HL-60/S4 (cell line): Measurements from ENCODE around the gene C2orf80.
"Not testable (repeated sequence)": the region's sequence is repeated elsewhere in the genome, so short reads cannot be mapped to it uniquely, and the experiment has no call there.

ENCODE experiments used
- in situ Hi-C: fragments of 300-500 bp; cut with MboI; formaldehyde crosslinking; loops from 2 replicates; pipeline ENCODE4 v1.14.3; 2022; ENCODE audit warnings: low sequenced_read_pairs

The C2orf80 gene

DNA sequence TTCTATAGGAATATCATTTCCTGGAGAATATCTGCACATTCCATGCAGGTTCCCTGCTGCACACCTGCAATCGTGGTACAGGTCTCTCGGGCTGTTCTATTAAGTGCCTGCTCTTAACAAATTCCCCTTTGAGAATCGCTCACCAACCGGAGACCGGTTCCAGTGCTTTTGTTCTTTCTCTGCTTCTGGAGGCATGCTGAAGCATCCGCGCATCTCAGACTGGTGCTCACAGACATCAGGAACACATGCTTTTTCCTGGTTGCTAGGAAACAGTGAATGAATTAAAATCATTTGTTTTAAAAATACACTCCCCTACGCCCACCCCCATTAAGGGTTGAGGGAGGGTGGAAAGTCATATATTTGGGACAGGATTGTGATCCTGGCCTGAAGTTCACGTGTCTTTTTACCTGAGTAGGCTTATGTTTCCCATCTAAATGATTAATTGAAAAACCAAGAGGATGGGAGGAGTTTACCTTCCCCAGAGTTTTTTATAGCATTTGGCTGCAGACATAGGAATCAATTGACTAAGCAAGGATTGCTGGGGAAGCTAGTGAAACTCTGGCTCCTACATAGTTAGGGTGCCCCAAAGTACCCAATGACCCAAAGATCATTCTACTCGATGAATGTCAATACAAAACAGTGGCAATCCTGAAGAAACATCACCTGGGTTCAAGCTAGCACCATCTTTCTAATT is at the start of gene C2orf80:
Gene C2orf80 (minus strand): TSS at position 221 of the 694 bp plus-strand sequence. CDS start 3,044 bp downstream, outside the sequence.
- in situ Hi-C loops: no loop called here

DNA sequence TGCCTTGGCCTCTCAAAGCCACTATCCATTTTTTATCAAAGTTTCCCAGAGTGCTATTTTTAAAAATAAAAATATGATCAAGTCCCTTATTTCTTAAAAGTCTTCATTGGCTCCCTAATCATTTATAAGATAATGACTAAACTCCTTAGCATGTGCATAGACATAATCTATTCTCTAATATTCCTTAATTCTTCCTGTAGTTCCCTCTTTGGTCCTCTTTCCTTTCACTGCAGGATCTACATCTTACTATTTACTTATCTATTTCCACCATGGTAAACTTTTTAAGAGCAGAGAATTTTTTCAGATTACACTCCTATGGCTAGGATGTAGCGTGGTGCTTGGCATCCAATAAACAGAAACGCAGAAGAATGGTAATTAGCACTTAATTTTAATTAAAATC is 46.0 kb upstream of the C2orf80 start:
- in situ Hi-C loops: no loop called here

DNA sequence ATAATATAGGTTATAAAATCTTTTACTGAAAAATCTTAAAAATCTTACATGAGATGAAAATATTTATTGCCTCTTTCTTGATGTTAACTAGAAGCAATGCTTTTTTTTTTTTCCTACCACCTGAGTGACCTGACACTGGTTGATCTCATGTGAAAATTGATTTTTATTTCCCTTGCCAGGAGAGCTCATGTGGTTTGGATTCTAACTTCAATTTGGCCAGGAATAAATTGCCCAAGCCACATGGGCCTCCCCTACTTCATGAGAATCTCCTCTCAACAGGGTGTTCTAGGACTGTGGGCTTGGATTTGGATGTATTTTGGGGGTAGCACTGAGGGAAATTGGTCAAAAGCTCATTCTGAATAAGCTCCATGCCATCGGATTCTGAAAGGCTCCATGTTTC is 45.0 kb upstream of the C2orf80 start:
- in situ Hi-C loops: no loop called here

DNA sequence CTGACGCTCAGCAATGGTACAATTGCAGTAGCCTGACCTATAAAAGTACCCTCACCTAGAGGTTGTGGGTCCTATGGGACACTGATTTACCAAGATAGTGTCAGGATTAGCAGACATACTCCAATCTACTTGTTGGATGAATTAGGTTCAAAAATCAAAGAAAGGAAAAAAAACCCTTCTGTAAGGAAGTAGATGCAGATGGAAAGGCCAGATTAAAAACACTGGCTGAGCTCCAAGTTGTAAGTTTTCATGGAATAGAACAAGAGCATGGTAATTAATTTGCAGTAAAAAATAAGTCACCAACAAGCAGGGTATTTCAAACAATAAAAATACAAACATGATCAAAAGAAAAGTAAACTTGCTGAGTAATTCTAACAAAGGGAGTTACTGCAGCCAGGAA is 38.6 kb upstream of the C2orf80 start:
- in situ Hi-C loops: no loop called here

DNA sequence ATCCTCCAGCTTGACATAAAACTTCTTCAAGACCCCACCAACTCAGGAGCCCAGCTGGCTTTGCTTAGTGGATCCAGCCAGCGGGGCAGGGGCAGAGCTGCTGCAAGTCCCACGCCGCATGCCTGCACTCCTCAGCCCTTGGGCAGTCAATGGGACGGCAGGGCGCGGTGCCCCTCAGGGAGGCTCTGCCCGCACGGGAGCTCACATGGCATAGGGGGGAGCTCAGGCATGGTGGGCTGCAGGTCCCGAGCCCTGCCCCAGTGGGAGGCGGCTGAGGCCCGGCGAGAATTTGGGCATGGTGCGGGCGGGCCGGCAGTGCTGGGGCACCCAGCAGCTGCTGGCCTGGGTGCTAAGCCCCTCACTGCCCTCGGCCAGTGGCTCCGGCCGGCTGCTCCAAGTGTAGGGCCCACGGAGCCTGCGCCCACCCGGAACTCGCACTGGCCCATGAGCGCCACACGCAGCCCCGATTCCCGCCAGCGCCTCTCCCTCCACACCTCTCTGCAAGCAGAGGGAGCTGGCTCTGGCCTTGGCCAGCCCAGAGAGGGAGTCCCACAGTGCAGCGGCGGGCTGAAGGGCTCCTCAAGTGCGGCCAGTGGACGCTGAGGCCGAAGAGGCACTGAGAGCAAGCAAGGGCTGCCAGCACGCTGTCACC is 37.9 kb upstream of the C2orf80 start:
- in situ Hi-C loops: no loop called here

DNA sequence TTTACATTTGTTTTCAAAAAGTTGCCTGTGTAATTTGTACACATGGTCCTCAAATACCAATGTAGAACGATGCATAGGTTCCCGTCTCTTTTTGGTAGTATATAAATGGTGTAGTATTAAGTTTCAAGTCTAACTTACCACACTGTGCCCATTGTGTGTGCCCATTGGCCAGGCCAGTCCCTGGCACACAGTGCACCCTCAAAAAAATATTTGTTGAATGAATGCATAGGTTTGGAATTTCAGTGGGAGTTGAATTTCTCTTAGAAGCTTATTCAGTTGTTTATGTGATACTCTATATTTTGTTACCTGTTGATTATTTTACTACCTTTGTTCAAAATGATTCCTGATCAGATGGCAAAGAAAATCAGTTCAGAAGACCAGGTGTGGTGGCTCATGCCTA is 35.0 kb upstream of the C2orf80 start:
- in situ Hi-C loops: no loop called here

DNA sequence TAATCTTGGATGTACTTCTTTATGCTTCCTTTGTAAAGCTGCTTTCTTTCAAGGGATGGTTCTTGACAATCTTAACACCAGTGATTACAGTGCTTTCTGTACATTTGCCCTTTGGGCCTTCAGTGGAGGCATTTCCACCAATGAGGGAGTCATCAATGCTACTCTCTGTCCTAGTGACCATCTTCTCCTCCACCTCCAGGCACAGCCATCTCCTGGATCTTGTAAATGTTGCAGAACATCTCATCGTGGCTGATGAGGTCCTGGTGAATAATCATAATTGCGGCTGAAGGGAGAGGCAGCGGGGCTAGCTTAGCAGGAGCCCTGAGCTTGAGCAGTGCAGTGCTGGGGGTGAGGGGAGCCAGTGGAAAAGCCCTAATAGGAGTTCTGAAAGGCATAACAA is 32.5 kb upstream of the C2orf80 start:
- in situ Hi-C loops: no loop called here

DNA sequence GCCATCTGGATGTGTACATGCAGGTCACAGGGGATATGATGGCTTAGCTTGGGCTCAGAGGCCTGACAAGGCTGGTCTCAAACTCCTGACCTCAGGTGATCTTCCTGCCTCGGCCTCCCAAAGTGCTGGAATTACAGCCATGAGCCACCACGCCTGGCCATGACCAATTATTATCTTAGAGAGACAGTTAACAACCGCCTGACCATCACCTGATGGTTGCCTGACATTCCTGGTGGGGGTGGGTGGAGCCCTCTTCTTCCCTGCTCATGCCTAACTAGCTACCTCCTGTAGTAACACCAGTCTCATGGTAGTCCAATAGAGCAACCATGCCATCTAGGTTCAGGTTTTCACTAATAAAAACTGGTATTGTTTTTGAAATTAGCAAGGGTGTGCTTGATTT is 32.0 kb upstream of the C2orf80 start:
- in situ Hi-C loops: not testable (repeated sequence)

DNA sequence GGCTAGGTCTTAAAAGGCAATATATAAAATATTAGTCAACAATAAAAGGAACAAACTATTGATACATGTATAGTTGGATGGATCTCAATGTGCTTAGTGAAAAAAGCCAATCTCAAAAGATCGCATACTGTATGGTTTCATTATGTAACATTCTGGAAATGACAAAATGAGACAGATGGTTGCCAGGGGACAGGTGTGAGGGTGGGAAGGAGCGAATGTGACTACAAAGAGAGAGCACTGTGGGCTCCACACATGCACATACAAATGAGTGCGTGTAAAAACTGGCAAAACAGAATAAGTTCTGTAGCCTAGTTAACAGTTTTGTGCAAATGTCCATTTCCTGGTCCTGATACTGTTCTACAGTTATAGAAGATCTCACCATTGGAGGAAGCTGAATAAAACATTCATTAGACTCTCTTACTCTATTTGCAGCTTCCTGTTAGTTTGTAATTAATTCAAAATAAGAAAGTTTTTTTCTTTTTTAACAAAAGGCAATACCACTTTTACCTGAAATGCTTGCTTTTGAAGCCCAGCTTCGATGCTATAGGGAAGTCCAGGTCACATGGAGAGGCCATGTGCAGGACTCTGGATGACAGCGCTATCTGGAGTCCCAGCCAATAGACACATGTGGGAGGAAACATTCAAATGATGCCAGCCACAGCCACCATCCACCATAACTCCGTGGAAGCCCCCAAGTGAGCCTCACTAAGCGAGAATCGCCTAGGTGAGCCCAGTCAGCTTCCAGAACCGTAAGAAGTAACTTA is 21.0 kb upstream of the C2orf80 start:
- in situ Hi-C loops: no loop called here

DNA sequence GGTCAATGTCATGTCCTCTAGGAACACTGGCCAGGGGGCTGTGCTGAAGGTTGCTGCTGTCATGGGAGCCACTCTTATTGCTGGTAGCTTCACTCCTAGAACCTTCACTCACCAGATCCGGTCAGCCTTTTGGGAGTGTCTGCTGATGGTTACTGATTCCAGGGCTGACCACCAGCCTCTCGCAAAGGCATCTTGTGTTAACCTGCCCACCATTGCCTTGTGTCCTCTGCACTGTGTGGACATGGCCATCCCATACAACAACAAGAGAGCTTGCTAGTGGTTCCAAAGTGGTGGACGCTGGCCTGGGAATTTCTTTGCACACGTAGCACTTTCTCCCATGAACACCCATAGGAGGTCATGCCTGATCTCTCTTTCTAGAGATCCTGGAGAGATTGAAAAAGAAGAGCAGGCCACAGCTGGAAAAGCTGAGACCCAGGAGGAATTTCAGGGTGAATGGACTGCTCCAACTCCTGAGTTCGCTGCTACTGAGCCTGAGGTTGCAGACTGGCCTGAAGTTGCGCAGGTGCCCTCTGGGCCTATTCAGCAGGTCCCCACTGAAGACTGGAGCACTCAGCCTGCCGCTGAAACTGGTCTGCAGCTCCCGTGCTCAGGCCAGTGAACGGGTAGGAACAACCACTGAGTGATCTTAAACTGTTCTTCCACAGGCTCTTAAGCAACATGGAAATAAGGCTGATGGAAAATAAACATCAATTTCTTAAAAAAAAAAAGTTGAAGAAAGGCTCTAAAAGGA is 18.7 kb upstream of the C2orf80 start:
- in situ Hi-C loops: no loop called here

DNA sequence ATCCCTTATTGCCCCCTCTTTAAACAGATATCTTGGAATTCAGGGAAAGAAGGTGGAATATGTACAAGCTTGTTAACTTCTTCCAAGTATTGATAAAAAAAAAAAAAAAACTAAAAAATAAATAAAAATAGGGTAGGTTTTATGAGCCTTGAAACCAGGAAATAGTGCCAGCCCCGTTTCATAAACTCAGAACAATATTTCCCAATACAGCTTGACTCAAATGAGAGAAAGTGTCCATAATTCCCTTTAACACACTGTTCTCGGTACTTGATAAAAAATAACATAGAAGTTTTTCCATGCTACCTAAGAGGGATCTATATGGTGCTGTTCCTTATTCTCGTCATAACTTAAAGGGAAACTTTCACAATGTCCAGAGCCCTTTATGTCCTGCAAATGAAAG is 17.9 kb upstream of the C2orf80 start:
- in situ Hi-C loops: no loop called here

DNA sequence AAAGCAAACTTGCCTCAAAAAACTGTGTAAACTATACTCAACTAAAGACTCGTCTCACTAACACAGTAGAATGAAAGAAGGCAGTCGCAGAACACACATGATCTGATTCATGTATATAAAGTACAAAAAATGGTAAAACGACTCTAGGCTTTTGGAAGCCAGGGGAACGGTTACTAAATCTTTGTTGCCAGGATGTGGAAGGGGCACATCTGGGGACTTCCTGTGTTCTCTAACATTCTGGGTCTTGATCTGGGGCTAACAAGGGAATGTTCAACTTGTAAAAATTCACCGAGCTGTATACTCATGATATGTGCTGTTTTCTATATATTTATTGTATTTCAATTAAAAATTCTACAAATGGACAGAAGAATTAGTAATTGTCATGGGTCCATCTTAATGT is 14.3 kb upstream of the C2orf80 start:
- in situ Hi-C loops: no loop called here

DNA sequence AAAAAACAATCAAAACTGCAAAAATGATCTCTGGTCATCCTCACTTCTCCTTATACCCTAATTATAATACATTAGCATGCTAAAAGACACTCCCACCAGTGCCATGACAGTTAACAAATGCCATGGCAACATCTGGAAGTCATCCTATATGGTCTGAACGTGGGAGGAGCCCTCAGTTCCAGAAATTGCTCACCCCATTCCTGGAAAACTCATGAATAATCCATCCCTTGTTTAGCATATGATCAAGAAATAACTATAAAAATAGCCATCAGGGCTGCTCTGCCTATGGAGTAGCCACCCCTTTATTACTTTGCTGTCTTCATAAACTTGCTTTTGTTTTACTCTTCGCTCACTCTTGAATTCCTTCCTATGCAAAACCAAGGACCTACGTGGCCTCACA is 5.7 kb upstream of the C2orf80 start:
- in situ Hi-C loops: no loop called here

DNA sequence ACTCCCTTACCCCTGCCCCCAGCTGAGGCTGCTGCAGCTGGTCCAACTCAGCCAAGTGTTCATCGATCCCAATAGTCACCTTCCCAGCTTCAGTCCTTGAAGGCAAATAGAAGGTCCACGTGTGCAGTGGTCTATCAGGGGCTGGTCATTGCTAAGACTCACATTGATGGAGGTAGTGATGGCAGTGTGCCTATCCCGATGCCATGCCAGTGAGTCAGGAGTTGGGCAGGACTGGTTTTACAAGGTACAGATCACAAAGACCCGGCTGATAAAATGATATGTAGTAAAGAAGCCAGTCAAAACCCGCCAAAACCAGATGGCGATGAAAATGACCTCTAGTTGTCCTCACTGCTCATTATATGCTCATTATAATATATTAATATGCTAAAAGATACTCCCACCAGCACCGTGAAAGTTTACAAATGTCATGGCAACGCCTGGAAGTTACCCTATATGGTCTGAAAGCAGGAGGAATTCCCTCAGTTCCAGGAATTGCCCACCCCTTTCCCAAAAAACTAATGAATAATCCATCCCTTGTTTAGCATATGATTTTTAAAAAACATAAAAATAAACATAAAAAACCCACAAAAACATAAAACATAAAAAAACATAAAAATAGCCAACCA is 2.9 kb upstream of the C2orf80 start:
- in situ Hi-C loops: no loop called here

DNA sequence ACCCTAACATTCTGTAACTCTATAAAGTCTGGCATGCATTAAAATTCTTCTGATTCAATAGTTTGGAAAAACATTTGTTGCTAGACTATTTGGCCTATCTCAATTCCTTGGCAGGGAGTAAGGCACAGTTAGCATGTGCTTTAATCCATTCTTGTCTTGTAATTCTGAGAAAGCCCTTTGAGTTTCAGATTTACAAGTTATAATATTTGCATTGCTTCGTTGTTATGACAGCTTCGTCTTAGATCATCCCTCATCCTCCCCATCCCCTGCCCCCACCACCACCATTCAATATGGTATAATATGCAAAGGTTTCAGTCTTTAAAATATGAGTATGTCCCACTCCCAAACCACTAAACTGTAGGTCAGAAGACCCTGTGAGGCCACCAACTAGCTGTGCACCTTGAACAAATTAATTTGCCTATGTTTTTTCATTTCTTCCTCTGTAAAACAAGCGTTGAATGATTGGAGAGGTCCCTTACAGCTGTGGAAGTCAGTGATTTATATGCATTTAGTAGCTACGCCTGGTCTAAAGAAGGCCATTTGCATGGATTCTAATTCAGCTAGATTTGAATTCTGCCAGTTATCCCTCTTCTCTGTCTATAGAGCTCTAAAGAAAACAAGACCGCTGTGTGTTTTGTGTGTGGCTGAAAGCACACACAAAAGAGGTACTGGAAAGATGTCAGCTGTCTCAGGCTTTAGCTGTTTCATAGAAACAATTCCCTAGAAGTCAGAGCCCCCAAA is 591 bp downstream of the C2orf80 start:
- in situ Hi-C loops: no loop called here

DNA sequence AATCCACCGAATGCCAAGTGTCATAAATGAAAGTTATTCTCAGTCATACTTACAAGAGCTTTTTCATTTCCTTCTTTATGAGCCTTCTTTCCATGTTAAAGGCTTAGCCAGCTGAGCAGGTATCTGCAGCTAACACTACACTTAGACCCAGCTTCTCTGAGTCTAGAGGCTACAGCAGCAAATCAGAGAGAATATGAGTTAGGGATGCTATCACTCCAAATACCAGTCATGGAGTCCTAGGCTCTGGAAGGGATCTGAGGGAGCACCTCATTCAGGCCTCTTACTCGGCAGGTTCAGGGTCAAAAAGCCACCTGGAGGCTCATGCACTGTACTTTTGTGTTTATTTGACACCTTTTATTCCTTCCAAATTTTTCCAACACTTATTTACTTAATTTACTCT is 2.9 kb downstream of the C2orf80 start:
- in situ Hi-C loops: no loop called here

DNA sequence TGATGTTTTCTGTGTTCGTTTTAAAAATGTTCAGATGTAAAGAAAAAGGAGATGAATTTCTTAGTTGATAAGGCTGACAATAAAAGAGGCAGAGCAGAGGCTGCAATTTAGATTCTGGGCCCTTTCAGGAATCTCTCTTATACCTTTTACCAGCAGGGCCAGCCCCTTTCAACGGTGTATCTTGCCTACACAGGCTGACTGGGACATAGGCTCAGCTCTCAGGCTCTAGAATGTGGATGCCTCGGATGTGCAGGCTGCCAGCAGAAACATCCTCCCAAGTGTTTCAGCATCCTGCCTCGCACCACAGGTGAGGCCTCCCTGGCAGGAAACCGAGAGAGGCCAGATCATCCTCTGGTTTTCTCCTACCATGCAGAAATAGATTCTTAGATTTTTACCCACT is 3.4 kb downstream of the C2orf80 start:
- in situ Hi-C loops: no loop called here

DNA sequence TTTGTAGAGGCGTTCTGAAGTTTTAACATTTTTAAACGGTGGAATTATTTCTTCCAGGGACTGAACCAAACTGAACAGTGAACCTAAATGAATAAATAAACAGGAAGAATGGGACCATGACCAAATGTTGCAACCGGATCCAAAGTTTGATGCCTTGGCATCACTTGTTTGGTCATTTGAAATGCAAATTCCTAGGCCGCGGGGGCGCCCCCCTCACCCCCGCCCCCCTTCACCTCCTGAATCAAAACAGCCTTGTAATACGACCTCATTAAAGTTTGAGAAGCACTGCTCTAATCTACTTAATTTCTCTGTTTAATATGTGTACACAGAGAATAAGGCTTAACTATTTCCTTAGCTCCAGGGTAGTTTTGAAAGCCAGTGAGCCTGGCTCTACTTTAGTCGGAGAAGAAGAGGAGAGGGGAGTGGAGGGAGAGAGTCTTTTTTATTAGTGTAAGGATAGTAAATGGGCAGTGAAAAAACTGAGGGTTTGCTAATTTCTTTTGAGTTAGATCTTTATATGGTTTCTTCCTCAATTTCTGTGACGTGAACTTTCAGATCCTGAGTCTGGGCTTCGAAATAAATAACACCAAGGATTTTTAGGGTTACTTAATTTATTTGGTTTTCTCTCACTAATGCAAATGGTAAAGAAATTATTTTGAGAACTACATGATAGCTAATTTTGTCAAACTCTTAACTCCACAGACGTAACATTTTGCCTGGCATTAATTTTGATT is 5.7 kb downstream of the C2orf80 start:
- in situ Hi-C loops: no loop called here

DNA sequence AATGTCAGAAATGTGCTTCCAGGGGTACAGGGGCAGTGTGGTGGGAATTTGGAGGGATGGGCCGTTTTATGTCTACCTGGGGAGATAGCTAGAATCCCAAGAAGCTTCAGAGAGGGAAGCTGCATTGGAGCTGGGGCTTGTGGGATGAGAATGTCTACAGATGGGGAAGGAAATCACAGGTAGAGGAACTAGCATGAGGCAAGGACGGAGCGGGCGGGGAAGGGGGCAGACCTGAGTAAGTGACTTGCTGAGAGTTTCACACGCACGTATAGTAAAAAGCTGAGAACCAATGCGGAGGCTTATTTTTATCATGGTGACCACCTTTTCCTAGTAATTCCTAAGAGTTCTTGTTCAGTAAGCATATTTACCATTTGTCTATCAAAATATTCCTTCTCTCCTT is 6.3 kb downstream of the C2orf80 start:
- in situ Hi-C loops: no loop called here

DNA sequence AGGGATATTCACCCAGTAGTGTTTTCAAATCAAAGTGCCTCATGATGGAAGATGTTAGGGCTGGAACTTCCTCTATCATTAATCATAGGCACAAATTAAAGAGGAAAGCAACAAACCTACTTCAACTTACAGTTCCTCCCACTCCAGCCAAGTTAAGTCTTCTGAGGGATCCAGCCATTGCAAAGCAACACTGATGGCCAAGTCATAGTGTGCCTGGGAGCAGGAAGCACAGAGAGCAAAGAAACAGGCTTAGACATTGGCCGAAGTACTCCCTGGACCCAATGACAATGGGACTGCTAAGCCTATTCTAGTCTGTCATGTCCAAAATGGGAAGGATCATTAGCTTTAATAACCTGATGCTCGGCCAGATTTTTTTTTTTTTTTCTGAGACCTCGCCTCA is 7.0 kb downstream of the C2orf80 start:
- in situ Hi-C loops: no loop called here
